Ishikawa (cell line): Measurements from ENCODE around the gene ZNF585A.

Experiments
- CEBPB ChIP-seq: IDR thresholded peaks from 2 replicates; pipeline ENCODE4 v1.6.1; 2012
- CREB1 ChIP-seq: IDR thresholded peaks from 2 replicates; pipeline ENCODE4 v1.6.1; 2012; ENCODE audit warnings: low read depth
- EGR1 ChIP-seq: IDR thresholded peaks from 2 replicates; pipeline ENCODE4 v1.6.1; 2012
- EP300 ChIP-seq: IDR thresholded peaks from 2 replicates; pipeline ENCODE4 v1.6.1; 2012; ENCODE audit warnings: borderline replicate concordance
- FOXM1 ChIP-seq: IDR thresholded peaks from 2 replicates; pipeline ENCODE4 v1.6.1; 2012; ENCODE audit warnings: low read depth, borderline replicate concordance
- MAX ChIP-seq: IDR thresholded peaks from 2 replicates; pipeline ENCODE4 v1.6.1; 2012
- NFIC ChIP-seq: IDR thresholded peaks from 2 replicates; pipeline ENCODE4 v1.6.1; 2012
- RAD21 ChIP-seq: IDR thresholded peaks from 2 replicates; pipeline ENCODE4 v1.6.1; 2012; ENCODE audit warnings: low read depth
- REST ChIP-seq: IDR thresholded peaks from 2 replicates; pipeline ENCODE4 v1.6.1; 2012; ENCODE audit warnings: low read depth, mild to moderate bottlenecking
- TAF1 ChIP-seq: IDR thresholded peaks from 2 replicates; pipeline ENCODE4 v1.6.1; 2012; ENCODE audit warnings: low read depth, mild to moderate bottlenecking
- YY1 ChIP-seq: IDR thresholded peaks from 2 replicates; pipeline ENCODE4 v1.6.1; 2012; ENCODE audit warnings: low read depth
- ZBTB7A ChIP-seq: IDR thresholded peaks from 2 replicates; pipeline ENCODE4 v1.6.1; 2012; ENCODE audit warnings: low read depth
- TF ChIP-seq, protein P1 (sequence below): IDR thresholded peaks from 2 replicates; pipeline ENCODE4 v1.6.1; 2012

- TF ChIP-seq EP300 (no peak), TAF1 (no peak), ZBTB7A (no peak), CEBPB (no peak), RAD21 (no peak), MAX (no peak), REST (no peak), EGR1 (no peak), CREB1 (no peak), FOXM1 (no peak), YY1 (no peak), NFIC (no peak)
- TF ChIP-seq, protein P1, sequence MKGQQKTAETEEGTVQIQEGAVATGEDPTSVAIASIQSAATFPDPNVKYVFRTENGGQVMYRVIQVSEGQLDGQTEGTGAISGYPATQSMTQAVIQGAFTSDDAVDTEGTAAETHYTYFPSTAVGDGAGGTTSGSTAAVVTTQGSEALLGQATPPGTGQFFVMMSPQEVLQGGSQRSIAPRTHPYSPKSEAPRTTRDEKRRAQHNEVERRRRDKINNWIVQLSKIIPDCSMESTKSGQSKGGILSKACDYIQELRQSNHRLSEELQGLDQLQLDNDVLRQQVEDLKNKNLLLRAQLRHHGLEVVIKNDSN: no peak
Observed at GRCh38 chr19:37218592-37218935, 46.1 kb upstream of the ZNF585A start.
